ENCODE data around the gene YIPF5.
A peak's percentile ranks its signal among the peaks of the same experiment; 100 is the strongest.

The YIPF5 gene

GRCh38 chr5:144195448-144195847 lies 25.0 kb upstream of the YIPF5 start:
- in situ Hi-C loops (cut with HindIII; ENCODE audit: low pct_unique_long_range_greater_than_20kb, low sequenced_read_pairs) = no loop called here
- no peak for DNase-seq (ENCODE audit: low read depth in 1 of 2, low spot score in 1 of 2)
- TF ChIP-seq JUND (IDR thresholded peaks at IDR 0.05; ENCODE audit: low read depth) = no peak

- no peak for DNase-seq (ENCODE audit: low read depth in 1 of 2, low spot score in 1 of 2)
- in situ Hi-C loops (cut with HindIII; ENCODE audit: low pct_unique_long_range_greater_than_20kb, low sequenced_read_pairs) = no loop called here
- TF ChIP-seq JUND (IDR thresholded peaks at IDR 0.05; ENCODE audit: low read depth) = no peak
Measured at GRCh38 chr5:144194144-144194543, 23.7 kb upstream of the YIPF5 start.

- in situ Hi-C loops (cut with HindIII; ENCODE audit: low pct_unique_long_range_greater_than_20kb, low sequenced_read_pairs) = no loop called here
- no peak for TF ChIP-seq JUND (IDR thresholded peaks at IDR 0.05; ENCODE audit: low read depth)
- DNase-seq (ENCODE audit: low read depth in 1 of 2, low spot score in 1 of 2) = no peak
Measured at GRCh38 chr5:144192661-144193060, 22.2 kb upstream of the YIPF5 start.

GRCh38 chr5:144191998-144192397 lies 21.5 kb upstream of the YIPF5 start:
- in situ Hi-C loops (cut with HindIII; ENCODE audit: low pct_unique_long_range_greater_than_20kb, low sequenced_read_pairs) = no loop called here
- peak in 1 of 2 experiments; percentile 44 for DNase-seq (ENCODE audit: low read depth in 1 of 2, low spot score in 1 of 2)

GRCh38 chr5:144191531-144191930 lies 21.1 kb upstream of the YIPF5 start:
- in situ Hi-C loops (cut with HindIII; ENCODE audit: low pct_unique_long_range_greater_than_20kb, low sequenced_read_pairs) = no loop called here
- no peak for TF ChIP-seq JUND (IDR thresholded peaks at IDR 0.05; ENCODE audit: low read depth)
- no peak for DNase-seq (ENCODE audit: low read depth in 1 of 2, low spot score in 1 of 2)

More at GRCh38 chr5:144191998-144192397, 21.5 kb upstream of the YIPF5 start:
- TF ChIP-seq JUND (IDR thresholded peaks at IDR 0.05; ENCODE audit: low read depth) = no peak

GRCh38 chr5:144189800-144190429 lies 19.5 kb upstream of the YIPF5 start:
- TF ChIP-seq JUND (IDR thresholded peaks at IDR 0.05; ENCODE audit: low read depth) = no peak
- no peak for DNase-seq (ENCODE audit: low read depth in 1 of 2, low spot score in 1 of 2)
- in situ Hi-C loops (cut with HindIII; ENCODE audit: low pct_unique_long_range_greater_than_20kb, low sequenced_read_pairs) = no loop called here

- in situ Hi-C loops (cut with HindIII; ENCODE audit: low pct_unique_long_range_greater_than_20kb, low sequenced_read_pairs) = no loop called here
- peak; percentile 38; the same call in 1 of the 2 replicates for TF ChIP-seq JUND (IDR thresholded peaks at IDR 0.05; ENCODE audit: low read depth)
- peak in 1 of 2 experiments; percentile 80 for DNase-seq (ENCODE audit: low read depth in 1 of 2, low spot score in 1 of 2)
Measured at GRCh38 chr5:144187699-144188294, 17.3 kb upstream of the YIPF5 start.

GRCh38 chr5:144183254-144183889 lies 12.9 kb upstream of the YIPF5 start:
- TF ChIP-seq JUND (IDR thresholded peaks at IDR 0.05; ENCODE audit: low read depth) = no peak
- peak; percentile 25 to 52 for DNase-seq (ENCODE audit: low read depth in 1 of 2, low spot score in 1 of 2)
- in situ Hi-C loops (cut with HindIII; ENCODE audit: low pct_unique_long_range_greater_than_20kb, low sequenced_read_pairs) = no loop called here

GRCh38 chr5:144179226-144179625 lies 8.8 kb upstream of the YIPF5 start:
- no peak for DNase-seq (ENCODE audit: low read depth in 1 of 2, low spot score in 1 of 2)
- in situ Hi-C loops (cut with HindIII; ENCODE audit: low pct_unique_long_range_greater_than_20kb, low sequenced_read_pairs) = no loop called here
- TF ChIP-seq JUND (IDR thresholded peaks at IDR 0.05; ENCODE audit: low read depth) = no peak

GRCh38 chr5:144177548-144177947 lies 7.1 kb upstream of the YIPF5 start:
- no peak for DNase-seq (ENCODE audit: low read depth in 1 of 2, low spot score in 1 of 2)
- TF ChIP-seq JUND (IDR thresholded peaks at IDR 0.05; ENCODE audit: low read depth) = no peak
- in situ Hi-C loops (cut with HindIII; ENCODE audit: low pct_unique_long_range_greater_than_20kb, low sequenced_read_pairs) = no loop called here

- no peak for DNase-seq (ENCODE audit: low read depth in 1 of 2, low spot score in 1 of 2)
- in situ Hi-C loops (cut with HindIII; ENCODE audit: low pct_unique_long_range_greater_than_20kb, low sequenced_read_pairs) = no loop called here
- TF ChIP-seq JUND (IDR thresholded peaks at IDR 0.05; ENCODE audit: low read depth) = no peak
Measured at GRCh38 chr5:144173766-144174165, 3.3 kb upstream of the YIPF5 start.

- in situ Hi-C loops (cut with HindIII; ENCODE audit: low pct_unique_long_range_greater_than_20kb, low sequenced_read_pairs) = no loop called here
- TF ChIP-seq JUND (IDR thresholded peaks at IDR 0.05; ENCODE audit: low read depth) = no peak
- DNase-seq (ENCODE audit: low read depth in 1 of 2, low spot score in 1 of 2) = no peak
Measured at GRCh38 chr5:144169904-144170275, 569 bp downstream of the YIPF5 start.

GRCh38 chr5:144167998-144168397 lies 2.5 kb downstream of the YIPF5 start:
- no peak for TF ChIP-seq JUND (IDR thresholded peaks at IDR 0.05; ENCODE audit: low read depth)
- in situ Hi-C loops (cut with HindIII; ENCODE audit: low pct_unique_long_range_greater_than_20kb, low sequenced_read_pairs) = no loop called here
- DNase-seq (ENCODE audit: low read depth in 1 of 2, low spot score in 1 of 2) = no peak

Data from T47D (cell line).